Body of pancreas (tissue), 4 donors: ENCODE results near the gene CANX.

Source experiments
- POLR2A ChIP-seq, 3 donors: fragments of 450-650 bp; IDR thresholded peaks; one replicate each; pipeline ENCODE4 v1.6.1; 2016; ENCODE audit warnings: antibody characterized with exemption in 3 of 3, mild to moderate bottlenecking in 2 of 3
- TF ChIP-seq, protein P1 (sequence below), 7 experiments: fragments of 450-650 bp in 4 of 7; fragments of 200-600 bp in 3 of 7; sonication (generic) in 3 of 7; IDR thresholded peaks; one replicate each; pipeline ENCODE4 v1.5.1; 2016 to 2019; ENCODE audit warnings: antibody characterized with exemption in 7 of 7

DNA sequence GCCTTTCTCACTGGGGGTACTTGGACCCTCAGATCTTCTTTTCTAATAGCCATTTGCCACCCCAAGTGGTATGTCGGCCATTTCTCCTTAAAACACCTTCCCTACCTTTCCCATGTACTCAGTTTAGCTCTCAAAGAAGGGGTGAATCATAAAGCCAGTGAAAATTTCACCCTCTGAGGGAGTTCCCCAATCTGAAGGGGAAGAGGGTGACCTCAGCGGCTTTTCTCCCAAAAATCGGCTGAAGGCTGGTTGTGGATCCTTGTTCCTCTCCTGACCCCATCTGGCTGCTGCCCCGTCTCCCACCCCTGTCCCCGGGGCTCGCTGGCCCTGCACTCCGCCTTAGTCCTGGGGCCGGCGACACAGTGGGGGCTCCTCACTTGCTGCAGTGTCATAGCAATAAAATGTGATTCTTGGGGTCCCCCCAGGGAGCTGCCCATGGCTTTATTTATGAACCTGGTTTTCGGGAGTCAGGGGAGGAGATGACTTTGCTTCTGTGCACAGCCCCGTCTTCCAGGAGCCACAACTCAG lies 77.7 kb downstream of the CANX start:
- TF ChIP-seq, protein P1, sequence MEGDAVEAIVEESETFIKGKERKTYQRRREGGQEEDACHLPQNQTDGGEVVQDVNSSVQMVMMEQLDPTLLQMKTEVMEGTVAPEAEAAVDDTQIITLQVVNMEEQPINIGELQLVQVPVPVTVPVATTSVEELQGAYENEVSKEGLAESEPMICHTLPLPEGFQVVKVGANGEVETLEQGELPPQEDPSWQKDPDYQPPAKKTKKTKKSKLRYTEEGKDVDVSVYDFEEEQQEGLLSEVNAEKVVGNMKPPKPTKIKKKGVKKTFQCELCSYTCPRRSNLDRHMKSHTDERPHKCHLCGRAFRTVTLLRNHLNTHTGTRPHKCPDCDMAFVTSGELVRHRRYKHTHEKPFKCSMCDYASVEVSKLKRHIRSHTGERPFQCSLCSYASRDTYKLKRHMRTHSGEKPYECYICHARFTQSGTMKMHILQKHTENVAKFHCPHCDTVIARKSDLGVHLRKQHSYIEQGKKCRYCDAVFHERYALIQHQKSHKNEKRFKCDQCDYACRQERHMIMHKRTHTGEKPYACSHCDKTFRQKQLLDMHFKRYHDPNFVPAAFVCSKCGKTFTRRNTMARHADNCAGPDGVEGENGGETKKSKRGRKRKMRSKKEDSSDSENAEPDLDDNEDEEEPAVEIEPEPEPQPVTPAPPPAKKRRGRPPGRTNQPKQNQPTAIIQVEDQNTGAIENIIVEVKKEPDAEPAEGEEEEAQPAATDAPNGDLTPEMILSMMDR (IDR thresholded peaks at IDR 0.05), result no peak
- no peak for TF ChIP-seq POLR2A (IDR thresholded peaks at IDR 0.05)
